Upper lobe of left lung (tissue), 6 donors: ENCODE data around the gene TRIP11. TPM values are rescaled to one million over a fixed set of nuclear protein-coding genes. Genes with fewer than 3 reads are reported as not detected.

ENCODE experiments used
- ATAC-seq, 2 donors: fragments of 200-7000 bp; cut with Tn5 transposase; one replicate each; pipeline ENCODE4 v1.9.1; 2022; ENCODE audit warnings: mild to moderate bottlenecking in 2 of 2, moderate library complexity in 2 of 2; ENCODE audit not compliant: low FRiP score in 2 of 2
- DNase-seq, 2 donors: peaks; one replicate each; pipeline ENCODE4 v3.0.0-alpha.2; 2019 to 2020
- H3K27ac ChIP-seq, 4 donors: fragments of 200-600 bp; sonication (generic); one replicate each; pipeline ENCODE4 v1.5.1; 2016 to 2019
- H3K27me3 ChIP-seq, 4 donors: fragments of 200-600 bp; sonication (generic); one replicate each; pipeline ENCODE4 v1.5.1; 2017 to 2019
- H3K36me3 ChIP-seq, 4 donors: fragments of 200-600 bp; sonication (generic); one replicate each; pipeline ENCODE4 v1.5.1; 2016 to 2019
- H3K4me1 ChIP-seq, 4 donors: fragments of 200-600 bp; sonication (generic); one replicate each; pipeline ENCODE4 v1.5.1; 2018 to 2019
- H3K4me3 ChIP-seq, 4 donors: fragments of 200-600 bp; sonication (generic); one replicate each; pipeline ENCODE4 v1.5.1; 2017 to 2019; ENCODE audit warnings: mild to moderate bottlenecking in 2 of 4, moderate library complexity in 1 of 4
- H3K9me3 ChIP-seq, 4 donors: fragments of 200-600 bp; sonication (generic); one replicate each; pipeline ENCODE4 v1.5.1; 2018 to 2019
- CTCF ChIP-seq, 6 experiments: fragments of 450-650 bp in 4 of 6; fragments of 200-600 bp in 2 of 6; sonication (generic) in 2 of 6; IDR thresholded peaks; one replicate each; pipeline ENCODE4 v1.5.1; 2016 to 2019; ENCODE audit warnings: antibody characterized with exemption in 6 of 6
- EP300 ChIP-seq, 4 donors: sonication (generic); formaldehyde crosslinking; IDR thresholded peaks; one replicate each; pipeline ENCODE4 v1.5.1; 2017; ENCODE audit warnings: antibody characterized with exemption in 4 of 4, control low read depth in 2 of 4
- POLR2A ChIP-seq, 4 donors: fragments of 450-650 bp; IDR thresholded peaks; one replicate each; pipeline ENCODE4 v1.5.1; 2016 to 2017; ENCODE audit warnings: antibody characterized with exemption in 4 of 4, mild to moderate bottlenecking in 2 of 4
- POLR2AphosphoS5 ChIP-seq, 2 donors: sonication (generic); formaldehyde crosslinking; IDR thresholded peaks; one replicate each; pipeline ENCODE4 v1.5.1; 2017; ENCODE audit warnings: antibody characterized with exemption in 2 of 2
- WGBS, 2 donors: methylation state at CpG; one replicate each; pipeline ENCODE4 v1.1.5; 2017 to 2018; 5-methylcytosine and 5-hydroxymethylcytosine counted together
- total RNA-seq, 6 donors: library from RNA; depleted of rRNA in 4 of 6; stranded (reverse); fragments of >200 nt in 4 of 6; gene quantifications; one replicate each; pipeline versions ENCODE4 v1.1.0 to v1.2.1, GENCODE V29; 2016 to 2021
- donor health status: DM: no; HTN: no; CAD: no; lungs with moderate emphysema.
- donor health status: DM: no; HTN: yes; CAD: no; lungs with severe emphysema.

Gene TRIP11
- total RNA-seq, 6 donors from 2014 or later = 19.2 to 71.8 (median 39.1) TPM

- Histone ChIP-seq H3K9me3 (no peaks in the 10 kb centered on the region), H3K36me3 (no peaks in the 10 kb centered on the region), H3K27ac (peak overlapping the region in 3 of 4 donors; percentile 31 to 63 (median 34)), H3K27me3 (no peaks in the 10 kb centered on the region), H3K4me3 (no peak overlapping the region), H3K4me1 (peaks cover 0 to 12% (median 3%) of the 10 kb centered on the region in 4 donors)
- no peak for DNase-seq
- ATAC-seq = peak; percentile 24 to 73
- TF ChIP-seq POLR2AphosphoS5 (IDR thresholded peaks at IDR 0.05) = no peak
- no peak for TF ChIP-seq CTCF (IDR thresholded peaks at IDR 0.05)
- no peak for TF ChIP-seq POLR2A (IDR thresholded peaks at IDR 0.05)
- no peak for TF ChIP-seq EP300 (IDR thresholded peaks at IDR 0.05)
- 49 to 66% methylated on average over 5 of the region's 5 CpGs for WGBS, 2 donors
These were observed 121.5 kb downstream of the TRIP11 start for GRCh38 chr14:91918186-91918883.

Other genes with a start within 250 kb of the TRIP11 start
- 100 to 1,000 TPM in 1 of 6 donors, 10 to 100 TPM in 5; 21.0 to 121 (median 49.6) TPM for gene TC2N, start 172.5 kb downstream of the TRIP11 start, total RNA-seq
- gene FBLN5, start 92.4 kb downstream of the TRIP11 start, total RNA-seq = 100 to 1,000 TPM in 5 of 6 donors, 10 to 100 TPM in 1; 53.8 to 196 (median 133) TPM
- 100 to 1,000 TPM in 1 of 6 donors, 10 to 100 TPM in 5; 17.8 to 154 (median 31.6) TPM for gene ATXN3, start 66.5 kb upstream of the TRIP11 start, total RNA-seq
- 100 to 1,000 TPM; 101 to 234 (median 168) TPM for gene NDUFB1, start 81.6 kb upstream of the TRIP11 start, total RNA-seq
- gene CPSF2, start 81.9 kb upstream of the TRIP11 start, total RNA-seq = 10 to 100 TPM; 15.7 to 47.4 (median 33.3) TPM